Neural progenitor cell (in vitro differentiated cells): ENCODE data around the gene APC.

Source experiments
- EZH2 ChIP-seq: fragments of 200-600 bp; sonication (generic); IDR thresholded peaks from 2 replicates; pipeline ENCODE4 v1.6.1; 2017; ENCODE audit warnings: antibody characterized with exemption, mild to moderate bottlenecking, moderate library complexity
- TF ChIP-seq, protein P1 (sequence below): fragments of 200-600 bp; sonication (generic); IDR thresholded peaks from 2 replicates; pipeline ENCODE4 v1.5.1; 2017; ENCODE audit warnings: antibody characterized with exemption, mild to moderate bottlenecking

DNA sequence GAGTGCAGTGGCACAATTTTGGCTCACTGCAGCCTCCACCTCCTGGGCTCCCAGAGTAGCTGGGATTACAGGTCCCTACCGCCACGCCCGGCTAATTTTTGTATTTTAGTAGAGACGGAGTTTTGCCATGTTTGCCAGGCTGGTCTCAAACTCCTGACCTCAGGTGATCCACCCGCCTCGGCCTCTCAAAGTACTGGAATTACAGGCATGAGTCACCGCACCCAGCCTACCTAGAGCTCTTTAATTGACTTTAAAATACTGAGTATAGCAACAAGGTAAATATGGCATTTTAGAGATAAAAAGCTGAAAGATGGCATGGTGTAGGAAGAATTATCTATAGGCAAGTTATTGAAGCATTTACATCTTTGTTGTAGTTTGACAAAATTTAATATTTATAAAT lies 21.0 kb downstream of the APC start:
- TF ChIP-seq, protein P1, sequence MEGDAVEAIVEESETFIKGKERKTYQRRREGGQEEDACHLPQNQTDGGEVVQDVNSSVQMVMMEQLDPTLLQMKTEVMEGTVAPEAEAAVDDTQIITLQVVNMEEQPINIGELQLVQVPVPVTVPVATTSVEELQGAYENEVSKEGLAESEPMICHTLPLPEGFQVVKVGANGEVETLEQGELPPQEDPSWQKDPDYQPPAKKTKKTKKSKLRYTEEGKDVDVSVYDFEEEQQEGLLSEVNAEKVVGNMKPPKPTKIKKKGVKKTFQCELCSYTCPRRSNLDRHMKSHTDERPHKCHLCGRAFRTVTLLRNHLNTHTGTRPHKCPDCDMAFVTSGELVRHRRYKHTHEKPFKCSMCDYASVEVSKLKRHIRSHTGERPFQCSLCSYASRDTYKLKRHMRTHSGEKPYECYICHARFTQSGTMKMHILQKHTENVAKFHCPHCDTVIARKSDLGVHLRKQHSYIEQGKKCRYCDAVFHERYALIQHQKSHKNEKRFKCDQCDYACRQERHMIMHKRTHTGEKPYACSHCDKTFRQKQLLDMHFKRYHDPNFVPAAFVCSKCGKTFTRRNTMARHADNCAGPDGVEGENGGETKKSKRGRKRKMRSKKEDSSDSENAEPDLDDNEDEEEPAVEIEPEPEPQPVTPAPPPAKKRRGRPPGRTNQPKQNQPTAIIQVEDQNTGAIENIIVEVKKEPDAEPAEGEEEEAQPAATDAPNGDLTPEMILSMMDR = no peak
- TF ChIP-seq EZH2 = no peak
